Suprapubic skin (tissue), 4 donors: ENCODE data around the gene ELANE.

ENCODE experiments used
- EP300 ChIP-seq: sonication (generic); formaldehyde crosslinking; IDR thresholded peaks from one replicate; pipeline ENCODE4 v1.6.1; 2017; ENCODE audit warnings: antibody characterized with exemption
- POLR2A ChIP-seq, 2 donors: fragments of 450-650 bp; IDR thresholded peaks; one replicate each; pipeline ENCODE4 v1.6.1; 2017; ENCODE audit warnings: antibody characterized with exemption in 2 of 2, mild to moderate bottlenecking in 2 of 2, moderate library complexity in 2 of 2
- POLR2AphosphoS5 ChIP-seq, 3 donors: sonication (generic); formaldehyde crosslinking; IDR thresholded peaks; one replicate each; pipeline ENCODE4 v1.6.1; 2017; ENCODE audit warnings: antibody characterized with exemption in 3 of 3
- TF ChIP-seq, protein P1 (sequence below), 2 donors: fragments of 200-600 bp in 1 of 2; fragments of 450-650 bp in 1 of 2; sonication (generic) in 1 of 2; IDR thresholded peaks; one replicate each; pipeline ENCODE4 v1.5.1; 2016 to 2019; ENCODE audit warnings: antibody characterized with exemption in 2 of 2, mild to moderate bottlenecking in 1 of 2, moderate library complexity in 1 of 2

DNA sequence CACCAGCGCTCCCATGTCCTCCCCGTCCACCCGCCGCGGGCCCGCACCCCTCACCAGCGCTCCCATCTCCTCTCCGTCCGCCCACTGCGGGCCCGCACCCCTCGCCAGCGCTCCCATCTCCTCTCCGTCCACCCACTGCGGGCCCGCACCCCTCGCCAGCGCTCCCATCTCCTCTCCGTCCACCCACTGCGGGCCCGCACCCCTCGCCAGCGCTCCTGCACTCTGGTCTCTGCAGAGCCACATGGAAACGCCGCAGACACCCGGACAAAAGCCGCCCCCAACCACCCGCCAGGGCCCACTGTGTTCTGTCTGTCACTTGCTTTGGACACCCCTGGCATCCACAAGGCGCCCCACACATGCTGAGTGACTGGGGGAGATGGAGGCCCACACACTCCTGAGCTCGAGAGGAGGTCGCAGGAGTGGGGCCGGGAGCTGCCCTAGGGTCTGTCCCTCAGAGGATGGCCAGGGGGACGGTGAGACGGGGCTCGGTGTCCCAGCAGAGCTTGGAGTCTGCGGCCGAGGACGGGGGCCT, 14.7 kb downstream of the ELANE start:
- TF ChIP-seq POLR2AphosphoS5 (IDR thresholded peaks at IDR 0.05) (no peak), EP300 (no peak), POLR2A (IDR thresholded peaks at IDR 0.05) (no peak)
- TF ChIP-seq, protein P1, sequence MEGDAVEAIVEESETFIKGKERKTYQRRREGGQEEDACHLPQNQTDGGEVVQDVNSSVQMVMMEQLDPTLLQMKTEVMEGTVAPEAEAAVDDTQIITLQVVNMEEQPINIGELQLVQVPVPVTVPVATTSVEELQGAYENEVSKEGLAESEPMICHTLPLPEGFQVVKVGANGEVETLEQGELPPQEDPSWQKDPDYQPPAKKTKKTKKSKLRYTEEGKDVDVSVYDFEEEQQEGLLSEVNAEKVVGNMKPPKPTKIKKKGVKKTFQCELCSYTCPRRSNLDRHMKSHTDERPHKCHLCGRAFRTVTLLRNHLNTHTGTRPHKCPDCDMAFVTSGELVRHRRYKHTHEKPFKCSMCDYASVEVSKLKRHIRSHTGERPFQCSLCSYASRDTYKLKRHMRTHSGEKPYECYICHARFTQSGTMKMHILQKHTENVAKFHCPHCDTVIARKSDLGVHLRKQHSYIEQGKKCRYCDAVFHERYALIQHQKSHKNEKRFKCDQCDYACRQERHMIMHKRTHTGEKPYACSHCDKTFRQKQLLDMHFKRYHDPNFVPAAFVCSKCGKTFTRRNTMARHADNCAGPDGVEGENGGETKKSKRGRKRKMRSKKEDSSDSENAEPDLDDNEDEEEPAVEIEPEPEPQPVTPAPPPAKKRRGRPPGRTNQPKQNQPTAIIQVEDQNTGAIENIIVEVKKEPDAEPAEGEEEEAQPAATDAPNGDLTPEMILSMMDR (IDR thresholded peaks at IDR 0.05), result no peak
